NT2/D1 (cell line): ENCODE results near the gene CPHXL2.

ENCODE experiments used
- SUZ12 ChIP-seq: IDR thresholded peaks from 2 replicates; pipeline ENCODE4 v1.6.1; 2011; ENCODE audit not compliant: insufficient read length, insufficient read depth; ENCODE audit errors: extremely low read depth
- YY1 ChIP-seq: IDR thresholded peaks from 2 replicates; pipeline ENCODE4 v1.6.1; 2011; ENCODE audit not compliant: insufficient read length, insufficient read depth
- ZNF274 ChIP-seq: IDR thresholded peaks from 2 replicates; pipeline ENCODE4 v1.6.1; 2011; ENCODE audit warnings: mild to moderate bottlenecking, low read depth, low read length

- TF ChIP-seq YY1 (no peak), ZNF274 (no peak), SUZ12 (no peak)
Measured at GRCh38 chr16:75714661-75715060, 37.9 kb upstream of the CPHXL2 start.
